Transverse colon (tissue), 4 donors: ENCODE measurements around the gene RASAL2.

Experiments used
- EP300 ChIP-seq: sonication (generic); formaldehyde crosslinking; IDR thresholded peaks from one replicate; pipeline ENCODE4 v1.6.1; 2017; ENCODE audit warnings: antibody characterized with exemption, low read depth
- POLR2A ChIP-seq: fragments of 450-650 bp; IDR thresholded peaks from one replicate; pipeline ENCODE4 v1.6.1; 2016; ENCODE audit warnings: antibody characterized with exemption, mild to moderate bottlenecking, moderate library complexity
- POLR2AphosphoS5 ChIP-seq, 3 donors: sonication (generic); formaldehyde crosslinking; IDR thresholded peaks; one replicate each; pipeline ENCODE4 v1.6.1; 2016; ENCODE audit warnings: antibody characterized with exemption in 3 of 3
- TF ChIP-seq, protein P1 (sequence below), 5 experiments: fragments of 200-600 bp in 3 of 5; fragments of 450-650 bp in 2 of 5; sonication (generic) in 3 of 5; IDR thresholded peaks; 1 replicate in 2 of 5; 2 replicates in 3 of 5; pipeline ENCODE4 v1.5.1; 2016 to 2017; ENCODE audit warnings: antibody characterized with exemption in 5 of 5, inconsistent platforms in 3 of 5, mild to moderate bottlenecking in 2 of 5, moderate library complexity in 1 of 5

DNA sequence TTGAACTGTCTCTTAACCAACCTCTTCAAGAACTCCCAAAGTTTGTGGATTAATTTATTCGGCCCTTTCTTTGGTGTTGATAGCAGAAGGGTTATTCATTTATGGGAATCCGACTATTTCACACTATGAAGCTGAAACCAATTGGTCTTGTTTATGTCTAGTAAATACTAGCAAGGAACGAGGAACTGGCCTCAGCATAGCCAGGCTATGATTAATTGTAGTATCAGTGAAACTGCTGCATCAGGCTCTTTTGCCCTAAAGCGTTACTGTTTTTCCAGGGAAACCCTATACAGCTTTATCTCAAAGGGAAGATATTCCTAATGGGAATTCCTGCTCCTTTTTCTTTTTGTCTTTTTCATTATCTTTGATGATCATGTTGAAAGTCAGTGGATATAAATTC lies 367.8 kb downstream of the RASAL2 start:
- TF ChIP-seq, protein P1, sequence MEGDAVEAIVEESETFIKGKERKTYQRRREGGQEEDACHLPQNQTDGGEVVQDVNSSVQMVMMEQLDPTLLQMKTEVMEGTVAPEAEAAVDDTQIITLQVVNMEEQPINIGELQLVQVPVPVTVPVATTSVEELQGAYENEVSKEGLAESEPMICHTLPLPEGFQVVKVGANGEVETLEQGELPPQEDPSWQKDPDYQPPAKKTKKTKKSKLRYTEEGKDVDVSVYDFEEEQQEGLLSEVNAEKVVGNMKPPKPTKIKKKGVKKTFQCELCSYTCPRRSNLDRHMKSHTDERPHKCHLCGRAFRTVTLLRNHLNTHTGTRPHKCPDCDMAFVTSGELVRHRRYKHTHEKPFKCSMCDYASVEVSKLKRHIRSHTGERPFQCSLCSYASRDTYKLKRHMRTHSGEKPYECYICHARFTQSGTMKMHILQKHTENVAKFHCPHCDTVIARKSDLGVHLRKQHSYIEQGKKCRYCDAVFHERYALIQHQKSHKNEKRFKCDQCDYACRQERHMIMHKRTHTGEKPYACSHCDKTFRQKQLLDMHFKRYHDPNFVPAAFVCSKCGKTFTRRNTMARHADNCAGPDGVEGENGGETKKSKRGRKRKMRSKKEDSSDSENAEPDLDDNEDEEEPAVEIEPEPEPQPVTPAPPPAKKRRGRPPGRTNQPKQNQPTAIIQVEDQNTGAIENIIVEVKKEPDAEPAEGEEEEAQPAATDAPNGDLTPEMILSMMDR (IDR thresholded peaks at IDR 0.05), result no peak
- TF ChIP-seq POLR2AphosphoS5 (IDR thresholded peaks at IDR 0.05) (no peak), POLR2A (no peak), EP300 (no peak)
